Glutamatergic neuron (in vitro differentiated cells): Measurements from ENCODE around the gene TMEM271. TPM values are rescaled to one million over a fixed set of nuclear protein-coding genes. Genes with fewer than 3 reads are reported as not detected.

Experiments used
- DNase-seq: peaks from one replicate; pipeline ENCODE4 v3.0.0; 2022
- H3K27ac Mint-ChIP-seq: one replicate; pipeline ENCODE4 v1.8.0; 2020; ENCODE audit warnings: mild to moderate bottlenecking, mixed read lengths, inconsistent platforms; ENCODE audit not compliant: unreplicated experiment
- H3K27me3 Mint-ChIP-seq: one replicate; pipeline ENCODE4 v1.8.0; 2020; ENCODE audit warnings: mild to moderate bottlenecking, moderate library complexity, mixed read lengths, inconsistent platforms; ENCODE audit not compliant: unreplicated experiment
- H3K36me3 Mint-ChIP-seq: one replicate; pipeline ENCODE4 v1.8.0; 2020; ENCODE audit warnings: mild to moderate bottlenecking, mixed read lengths, inconsistent platforms; ENCODE audit not compliant: unreplicated experiment
- H3K4me1 Mint-ChIP-seq: one replicate; pipeline ENCODE4 v1.8.0; 2020; ENCODE audit warnings: mild to moderate bottlenecking, low read depth, mixed read lengths, inconsistent platforms; ENCODE audit not compliant: unreplicated experiment
- H3K4me3 Mint-ChIP-seq: one replicate; pipeline ENCODE4 v1.8.0; 2020; ENCODE audit warnings: mild to moderate bottlenecking, mixed read lengths, inconsistent platforms; ENCODE audit not compliant: unreplicated experiment
- H3K9me3 Mint-ChIP-seq: one replicate; pipeline ENCODE4 v1.8.0; 2020; ENCODE audit warnings: mild to moderate bottlenecking, moderate library complexity, mixed read lengths, inconsistent platforms; ENCODE audit not compliant: unreplicated experiment
- CTCF ChIP-seq: fragments of 200-600 bp; sonication (generic); IDR thresholded peaks from one replicate; pipeline ENCODE4 v1.5.0; 2021; ENCODE audit not compliant: partially characterized antibody, unreplicated experiment
- total RNA-seq: library from RNA; stranded (reverse); fragmentation: NEBNext Ultra II Directional; extraction: Animal tissue kit (Norgen Biotek cat#: 25700); gene quantifications from one replicate; pipeline ENCODE4 v1.2.1, GENCODE V29; 2021; ENCODE audit not compliant: unreplicated experiment

TMEM271 gene
- total RNA-seq, 1 donor from 2014 or later = 22.7 TPM

GRCh38 chr4:528835-529234, 47.3 kb downstream of the TMEM271 start:
- peaks cover 12% of the 10 kb centered on the region for H3K9me3 Mint-ChIP-seq
- H3K4me1 Mint-ChIP-seq = peaks cover 25% of the 10 kb centered on the region
- H3K27ac Mint-ChIP-seq = peak overlapping the region; percentile 99
- DNase-seq = peak; percentile 77
- H3K4me3 Mint-ChIP-seq = peak overlapping the region; percentile 80
- peaks cover 12% of the 10 kb centered on the region for H3K36me3 Mint-ChIP-seq
- peaks cover 16% of the 10 kb centered on the region for H3K27me3 Mint-ChIP-seq
- TF ChIP-seq CTCF = no peak

- H3K27ac Mint-ChIP-seq = peak overlapping the region; percentile 99
- H3K9me3 Mint-ChIP-seq = peaks cover 12% of the 10 kb centered on the region
- peaks cover 25% of the 10 kb centered on the region for H3K4me1 Mint-ChIP-seq
- peak overlapping the region; percentile 80 for H3K4me3 Mint-ChIP-seq
- DNase-seq = no peak
- peaks cover 12% of the 10 kb centered on the region for H3K36me3 Mint-ChIP-seq
- peaks cover 16% of the 10 kb centered on the region for H3K27me3 Mint-ChIP-seq
- no peak for TF ChIP-seq CTCF
Measured at GRCh38 chr4:528296-528695, 47.8 kb downstream of the TMEM271 start.

DNA sequence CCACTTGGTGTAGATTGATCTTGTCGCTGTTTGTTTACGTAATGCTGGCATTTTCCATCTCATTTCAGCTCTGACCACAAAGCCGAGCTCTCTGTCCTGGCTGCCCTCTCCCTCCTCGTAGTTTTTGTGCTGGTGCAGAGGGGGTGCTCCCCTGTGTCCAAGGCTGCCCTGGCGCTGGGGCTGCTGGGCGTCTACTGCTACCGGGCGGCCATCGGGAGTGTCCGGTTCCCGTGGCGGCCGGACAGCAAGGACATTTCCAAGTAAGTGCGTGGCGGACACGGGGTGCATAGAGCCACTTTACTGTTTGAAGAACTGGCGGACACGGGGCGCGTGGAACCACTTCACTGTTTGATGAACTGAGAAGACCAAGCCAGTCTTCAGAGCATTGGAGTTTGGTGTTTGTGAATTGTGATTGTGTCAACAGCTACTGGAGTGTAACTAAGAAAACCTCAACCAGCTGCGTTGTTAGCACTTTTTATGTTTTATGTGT, 49.1 kb downstream of the TMEM271 start:
- no peak overlapping the region for H3K4me3 Mint-ChIP-seq
- peaks cover 5% of the 10 kb centered on the region for H3K36me3 Mint-ChIP-seq
- H3K4me1 Mint-ChIP-seq = peaks cover 25% of the 10 kb centered on the region
- no peak overlapping the region for H3K27ac Mint-ChIP-seq
- TF ChIP-seq CTCF = no peak
- peaks cover 6% of the 10 kb centered on the region for H3K9me3 Mint-ChIP-seq
- peaks cover 11% of the 10 kb centered on the region for H3K27me3 Mint-ChIP-seq
- DNase-seq = no peak

DNA sequence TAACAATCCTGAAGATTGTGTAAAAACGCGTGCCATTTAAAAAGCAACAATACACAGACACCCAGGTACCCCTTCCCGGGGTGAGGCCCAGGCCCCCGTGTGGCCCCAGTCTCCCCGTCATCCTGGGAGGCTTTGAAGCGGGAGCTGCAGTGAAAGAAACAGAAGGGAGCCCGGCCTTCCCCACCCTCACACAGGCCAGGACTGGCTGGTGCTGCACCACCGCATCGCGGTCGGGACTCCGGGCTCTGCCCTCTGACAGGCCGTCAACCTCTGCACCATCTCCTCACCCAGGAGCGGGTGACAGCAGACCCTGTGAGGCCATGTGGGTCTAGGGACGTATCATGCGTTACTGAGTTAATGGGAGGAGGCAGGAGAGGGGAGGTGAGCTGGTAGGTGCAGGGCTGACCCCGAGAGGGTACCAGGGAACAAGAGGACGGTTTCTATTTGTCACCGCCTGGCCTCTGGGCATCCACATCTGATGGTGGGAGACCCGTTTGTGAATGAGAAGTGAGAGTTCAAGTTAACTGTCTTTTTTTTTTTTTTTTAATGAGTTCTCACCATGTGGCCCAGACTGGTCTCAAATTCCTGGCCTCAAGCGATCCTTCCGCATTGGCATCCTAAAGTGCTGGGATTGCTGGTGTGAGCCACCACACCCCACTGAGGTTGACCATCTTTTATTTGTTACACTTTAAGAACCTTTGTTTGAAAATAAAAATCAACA, 49.7 kb downstream of the TMEM271 start:
- peaks cover 11% of the 10 kb centered on the region for H3K27me3 Mint-ChIP-seq
- H3K27ac Mint-ChIP-seq = no peak overlapping the region
- no peak for TF ChIP-seq CTCF
- H3K36me3 Mint-ChIP-seq = peaks cover 5% of the 10 kb centered on the region
- H3K9me3 Mint-ChIP-seq = peaks cover 6% of the 10 kb centered on the region
- no peak for DNase-seq
- H3K4me3 Mint-ChIP-seq = no peak overlapping the region
- peaks cover 24% of the 10 kb centered on the region for H3K4me1 Mint-ChIP-seq

DNA sequence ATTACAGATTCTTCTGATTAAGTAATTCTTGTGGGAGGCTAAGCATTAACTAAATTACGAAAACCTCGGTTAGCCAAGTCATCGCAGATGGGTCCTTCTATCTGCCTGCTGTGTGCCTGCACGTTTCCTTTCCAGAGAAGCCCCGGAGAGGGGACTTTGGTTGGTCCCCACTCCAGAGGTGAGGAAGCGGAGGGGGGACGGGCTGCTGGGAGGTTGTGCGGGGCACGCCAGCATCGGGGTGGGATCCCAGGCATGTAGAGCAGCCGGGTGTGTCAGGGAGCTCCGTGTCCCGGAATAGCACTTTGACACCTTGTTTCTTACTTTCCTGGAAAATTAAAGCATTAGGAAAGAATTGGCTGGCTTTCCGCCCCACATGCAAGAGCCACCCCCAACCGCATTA, 50.4 kb downstream of the TMEM271 start:
- Mint-ChIP-seq H3K4me3 (no peak overlapping the region), H3K9me3 (peaks cover 6% of the 10 kb centered on the region), H3K4me1 (peaks cover 24% of the 10 kb centered on the region), H3K27ac (no peak overlapping the region), H3K36me3 (peaks cover 5% of the 10 kb centered on the region), H3K27me3 (peaks cover 12% of the 10 kb centered on the region)
- no peak for DNase-seq
- no peak for TF ChIP-seq CTCF
